IPS DF 19.7 (cell line): ENCODE results near the gene BRD9.

ENCODE experiments used
- DNase-seq: peaks from one replicate; pipeline ENCODE4 v3.0.0-alpha.2; 2013; ENCODE audit warnings: low read depth, low spot score

The BRD9 gene

DNA sequence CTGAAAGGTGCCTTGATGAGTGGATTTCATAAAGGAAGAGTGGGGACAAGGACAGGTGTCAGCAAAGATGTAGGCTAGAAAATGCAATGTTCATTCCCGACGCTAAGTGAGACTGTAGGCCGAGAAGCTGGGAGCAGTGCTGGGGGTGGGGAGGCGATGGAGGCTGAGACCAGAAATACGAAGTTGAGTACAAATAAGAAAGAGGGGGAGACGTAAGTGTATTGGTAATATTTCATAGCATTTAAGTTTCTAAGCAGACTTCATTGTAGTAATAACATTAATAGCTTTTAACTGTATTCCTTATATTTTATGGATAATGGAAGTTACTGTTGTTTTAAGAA, 11.1 kb upstream of the BRD9 start:
- DNase-seq: no peak

DNA sequence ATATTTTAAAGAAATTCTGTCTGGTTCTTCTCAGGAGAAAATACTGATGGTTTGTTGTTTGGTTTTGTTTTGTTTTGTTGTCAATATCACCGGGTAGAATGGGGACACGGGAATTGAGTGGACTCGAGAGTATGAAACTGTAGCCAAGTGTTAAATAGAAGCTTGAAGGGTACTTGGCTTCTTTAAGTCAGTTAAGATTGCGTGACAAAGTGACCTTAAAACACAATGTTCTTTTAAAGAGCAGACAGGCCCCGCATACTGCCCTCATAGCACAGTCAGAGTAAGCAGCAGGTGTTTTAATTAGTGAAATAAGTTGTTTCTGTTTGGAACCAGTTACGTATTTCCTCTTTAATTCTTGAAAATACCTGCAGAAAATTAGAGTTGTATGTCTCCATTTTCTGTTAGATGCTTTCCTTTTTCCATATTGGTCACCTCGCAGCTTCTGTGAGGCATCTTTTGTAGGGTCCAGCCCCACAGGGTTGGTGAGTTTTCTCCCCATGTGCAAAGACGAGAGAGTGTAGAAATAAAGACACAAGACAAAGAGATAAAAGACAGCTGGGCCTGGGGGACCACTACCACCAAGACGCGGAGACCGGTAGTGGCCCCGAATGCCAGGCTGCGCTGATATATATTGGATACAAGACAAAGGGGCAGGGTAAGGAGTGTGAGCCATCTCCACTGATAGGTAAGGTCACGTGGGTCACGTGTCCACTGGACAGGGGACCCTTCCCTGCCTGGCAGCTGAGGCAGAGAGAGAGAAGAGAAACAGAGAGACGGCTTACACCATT, 9.7 kb upstream of the BRD9 start:
- DNase-seq: no peak

DNA sequence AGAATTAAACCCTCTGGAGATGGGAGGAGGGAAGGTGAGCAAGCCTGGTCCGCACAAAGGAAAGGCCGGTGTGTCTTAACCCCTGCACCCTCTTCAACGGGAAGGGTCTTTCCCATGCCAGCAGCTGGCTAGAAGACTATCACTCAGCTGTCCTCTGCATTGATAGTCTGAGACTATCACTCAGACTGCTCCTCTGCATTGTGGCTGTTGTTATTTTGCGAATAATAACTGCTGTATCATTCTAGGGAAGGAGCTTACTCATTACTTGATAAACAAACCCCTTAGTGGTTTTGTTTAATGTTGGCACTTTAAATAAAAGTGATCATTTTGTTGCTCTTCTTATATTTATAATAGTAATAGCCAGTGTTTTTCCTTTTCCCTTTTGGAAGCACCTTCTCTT, 8.2 kb upstream of the BRD9 start:
- DNase-seq: no peak

DNA sequence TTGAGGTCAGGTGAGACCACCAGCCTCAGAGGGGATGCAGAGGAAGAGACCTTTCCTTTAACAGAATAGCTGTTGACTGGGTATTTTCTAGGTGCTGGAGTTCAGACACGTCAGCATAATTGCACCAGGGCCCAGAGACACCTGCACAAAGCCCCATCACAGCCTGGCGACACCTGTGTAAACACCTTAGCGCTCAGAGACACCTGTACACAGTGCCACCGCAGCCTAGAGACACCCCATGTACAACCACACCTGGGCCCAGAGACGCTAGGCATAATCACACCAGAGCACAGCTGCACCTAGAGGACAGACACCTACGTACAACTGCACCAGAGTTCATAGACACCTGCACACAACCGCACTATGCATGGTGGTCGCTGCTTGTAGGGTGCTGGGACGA, 1.1 kb upstream of the BRD9 start:
- no peak for DNase-seq

DNA sequence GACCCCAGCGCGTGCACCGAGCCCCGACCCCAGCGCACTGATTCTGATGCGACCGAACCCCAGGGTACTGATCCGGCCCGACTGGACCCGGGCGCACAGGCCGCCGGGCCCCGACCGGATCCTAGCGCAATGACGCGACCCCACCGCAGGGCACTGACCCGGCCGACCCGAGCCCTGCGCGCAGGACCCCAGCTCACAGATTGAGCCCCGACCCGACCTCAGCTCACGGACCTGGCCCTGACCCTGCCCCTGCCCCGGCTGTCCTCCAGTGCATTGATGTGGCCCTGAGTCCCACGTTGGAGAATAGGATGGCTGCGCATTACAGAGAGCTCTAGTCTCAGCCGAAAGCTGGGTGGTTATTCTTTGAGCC, 521 bp upstream of the BRD9 start:
- DNase-seq: no peak

DNA sequence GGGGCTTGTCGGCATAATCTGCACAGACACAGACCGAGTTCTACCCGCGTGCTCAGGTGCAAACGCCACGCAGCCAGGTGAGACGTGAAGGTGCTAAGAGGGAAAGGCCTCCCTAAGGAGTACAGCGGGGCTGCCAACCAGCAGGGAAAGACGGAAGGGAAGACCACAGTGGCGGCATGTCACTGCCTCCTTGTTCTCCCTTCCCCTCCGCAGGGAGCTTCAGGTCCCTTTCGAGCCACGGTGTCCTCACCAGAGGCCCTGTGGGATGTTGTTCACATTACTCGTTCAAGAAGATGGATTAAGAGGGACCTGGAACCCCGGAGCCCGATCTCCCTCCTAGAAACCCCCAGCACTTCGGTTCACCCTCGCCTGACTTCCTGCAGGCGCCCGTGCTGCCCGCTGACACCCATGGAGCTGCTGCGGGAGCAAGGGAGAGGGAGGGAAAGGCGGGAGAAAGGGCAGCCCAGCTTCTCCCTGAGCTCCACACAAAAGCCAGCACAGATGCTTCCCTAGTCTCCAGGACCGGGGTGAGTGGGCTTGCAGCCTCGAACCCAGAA, 686 bp downstream of the BRD9 start:
- no peak for DNase-seq

DNA sequence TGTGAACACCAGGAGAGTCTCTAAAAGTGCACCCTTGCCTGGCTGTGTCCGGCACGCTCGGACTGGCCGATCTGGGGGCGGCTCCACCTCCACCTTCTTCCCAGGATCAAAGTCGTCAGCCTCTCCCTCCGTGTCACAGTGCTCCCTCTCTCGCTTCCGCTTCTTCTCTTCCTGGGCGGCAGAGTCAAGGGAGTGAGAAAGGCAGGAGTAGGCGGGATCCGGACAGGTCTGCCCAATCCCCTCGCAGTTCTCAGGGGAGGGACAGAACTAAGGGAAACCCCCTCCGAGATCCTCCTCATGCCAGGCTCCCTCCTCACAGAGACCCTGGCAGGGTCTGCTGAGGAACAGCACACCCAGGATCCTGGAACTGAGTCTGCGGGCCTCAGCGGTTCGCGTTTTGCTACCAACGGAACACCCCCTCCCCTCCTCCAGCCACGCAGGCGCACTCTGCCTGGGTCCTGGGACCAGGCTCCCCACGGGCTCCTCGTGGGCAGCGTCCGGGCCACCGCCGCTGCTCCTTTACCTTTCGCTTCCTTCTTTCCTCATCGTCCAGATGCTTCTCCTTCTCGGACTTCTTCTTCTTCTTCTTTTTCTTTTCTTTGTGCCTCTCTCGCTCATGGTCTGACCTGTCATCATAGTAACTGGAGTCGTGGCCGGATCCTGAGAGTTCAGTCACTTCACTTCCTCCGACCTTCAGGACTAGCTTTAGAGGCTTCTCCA, 1.3 kb downstream of the BRD9 start:
- no peak for DNase-seq

DNA sequence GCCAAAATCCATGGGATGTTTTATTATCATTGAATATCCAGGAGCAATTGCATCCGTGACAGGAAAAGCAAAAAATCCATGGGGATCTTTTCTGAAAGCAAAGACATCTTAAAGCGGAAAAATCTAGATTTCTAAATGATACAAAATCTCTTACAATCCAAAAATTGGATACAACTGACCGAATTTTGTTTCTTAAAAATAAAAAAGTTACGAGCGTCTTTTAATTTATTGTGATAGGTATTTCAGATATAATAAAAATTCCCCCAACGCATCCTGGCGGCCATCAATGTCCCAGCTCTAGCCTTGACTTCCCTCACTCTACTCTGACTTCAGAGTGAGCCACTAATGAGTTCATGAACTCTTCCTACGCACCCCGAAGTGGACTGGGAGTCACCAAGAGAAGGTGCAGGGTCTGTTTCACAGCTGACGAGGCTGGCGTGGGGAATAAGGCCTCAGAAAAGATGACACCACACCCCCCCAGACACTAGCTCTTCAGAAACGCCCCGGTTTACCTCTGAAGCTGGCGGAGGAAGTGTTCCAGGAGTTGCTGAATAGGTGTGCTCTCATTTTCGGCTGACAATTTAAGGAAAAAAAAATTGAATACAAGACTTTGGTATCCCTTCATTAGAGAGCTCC, 3.4 kb downstream of the BRD9 start:
- DNase-seq: no peak

DNA sequence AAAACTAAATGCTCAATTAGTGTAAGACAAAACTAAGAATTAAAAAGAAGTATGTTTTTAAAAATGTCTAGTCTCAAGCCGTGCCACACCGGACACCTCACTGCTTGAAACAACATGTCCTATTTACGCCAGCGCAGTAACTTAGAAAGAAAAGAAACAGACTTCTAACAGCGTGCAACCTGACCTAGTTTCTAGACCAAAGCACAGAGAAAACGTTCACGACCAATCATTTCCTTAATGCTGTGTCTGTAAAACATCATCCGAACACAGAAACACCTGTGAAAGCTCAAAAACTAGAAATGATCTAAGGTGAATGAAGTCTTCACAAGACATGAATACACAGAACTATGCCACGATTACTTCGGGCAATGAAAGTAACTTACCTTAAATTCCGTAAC, 4.0 kb downstream of the BRD9 start:
- no peak for DNase-seq

DNA sequence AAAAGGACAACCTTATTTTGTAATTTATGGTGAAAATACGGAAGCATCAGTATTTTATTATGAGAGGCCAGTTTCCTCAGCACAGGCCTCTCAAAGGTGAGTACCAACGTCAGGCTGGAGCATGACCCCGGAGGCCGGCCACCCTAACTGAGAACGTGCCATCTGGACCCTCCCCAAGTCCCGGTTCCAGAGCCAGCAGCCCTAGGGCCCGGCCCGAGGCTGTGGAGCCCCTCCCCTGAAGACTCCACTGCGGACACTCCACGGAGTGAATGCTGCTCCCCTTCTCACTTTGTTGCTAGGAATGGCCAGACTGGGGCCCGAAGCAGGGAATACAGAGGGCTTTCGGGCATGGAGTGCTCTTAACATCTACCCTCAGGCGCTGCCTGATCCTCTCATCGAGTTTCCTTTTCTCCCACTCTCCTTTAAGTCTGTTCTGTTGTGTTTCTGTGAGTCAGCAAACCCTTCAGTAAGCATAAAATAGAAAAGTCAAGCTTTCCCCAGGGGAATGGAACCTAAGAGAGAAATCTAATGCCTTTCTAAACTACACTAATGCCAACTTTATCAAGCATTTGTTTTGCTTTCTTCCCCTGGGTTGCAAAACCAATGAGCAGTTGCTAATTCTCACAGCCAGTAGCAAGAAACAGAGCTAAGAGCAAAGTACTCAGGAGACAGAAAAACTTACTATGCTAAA, 4.5 kb downstream of the BRD9 start:
- DNase-seq: no peak

DNA sequence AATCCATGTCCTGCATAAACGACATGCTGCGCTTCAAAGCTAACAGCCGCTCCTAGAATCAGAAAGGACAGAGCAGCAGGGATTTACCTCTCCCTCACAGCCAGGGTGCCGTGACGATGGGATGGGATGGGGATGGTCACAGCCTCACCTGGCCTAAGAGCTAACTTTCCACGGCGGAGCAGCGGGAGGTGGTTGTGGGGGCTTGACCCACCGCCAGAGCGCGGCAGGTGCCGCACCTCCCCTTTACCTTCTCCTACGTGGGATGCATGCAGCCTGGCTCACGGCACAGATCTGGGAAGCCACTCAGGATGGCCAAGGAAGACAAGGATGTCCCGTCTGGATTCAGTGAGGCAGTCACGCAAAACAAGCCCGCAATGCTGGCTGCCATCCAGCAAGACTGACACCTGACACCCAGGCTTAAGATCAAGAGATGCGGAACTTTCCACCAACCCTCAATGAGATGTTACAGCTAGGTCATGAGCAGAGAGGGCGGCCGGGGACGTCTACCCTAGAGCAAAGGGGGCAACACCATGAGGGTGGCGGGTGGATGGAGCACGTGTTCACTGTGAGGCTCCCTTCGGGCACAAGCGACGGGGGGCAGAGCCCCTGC, 5.8 kb downstream of the BRD9 start:
- DNase-seq: no peak

DNA sequence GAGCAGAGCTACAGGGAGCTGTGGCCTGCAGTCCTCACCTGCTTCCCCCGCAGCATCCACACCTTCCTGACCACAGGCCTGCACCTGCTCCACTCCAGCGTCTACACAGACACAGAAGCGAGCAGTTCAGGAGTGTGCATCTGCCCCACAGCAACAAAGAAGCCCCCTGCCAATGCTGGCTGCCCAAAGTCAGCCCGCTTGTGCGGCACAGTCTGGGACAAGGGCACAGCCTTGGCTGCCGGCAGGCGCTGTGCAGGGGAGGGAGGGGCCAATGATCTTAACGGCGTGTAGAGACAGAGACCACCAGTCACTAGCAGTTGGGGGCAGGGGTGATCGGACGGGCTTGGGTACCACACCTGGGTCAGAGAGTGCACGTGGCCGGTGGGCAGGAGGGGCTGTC, 6.6 kb downstream of the BRD9 start:
- DNase-seq: no peak

DNA sequence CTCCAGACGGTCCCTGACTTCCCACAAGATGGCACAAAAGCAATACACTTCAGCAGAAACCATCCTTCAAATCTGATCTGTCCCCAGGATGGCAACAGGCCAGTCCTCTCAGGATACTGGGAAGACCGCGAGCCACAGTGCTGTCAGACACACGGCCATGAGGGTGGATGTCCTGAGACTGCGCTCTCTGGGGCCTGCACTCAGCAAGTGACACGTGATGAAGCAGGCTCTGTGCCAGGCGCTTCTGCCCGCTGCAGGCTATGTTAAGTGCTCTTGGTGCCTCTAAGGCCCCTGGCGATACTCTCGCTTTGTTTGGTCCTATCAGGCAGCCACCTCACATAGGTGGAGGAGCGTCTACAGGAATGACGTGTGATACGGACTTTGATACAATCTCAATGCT, 7.1 kb downstream of the BRD9 start:
- no peak for DNase-seq

DNA sequence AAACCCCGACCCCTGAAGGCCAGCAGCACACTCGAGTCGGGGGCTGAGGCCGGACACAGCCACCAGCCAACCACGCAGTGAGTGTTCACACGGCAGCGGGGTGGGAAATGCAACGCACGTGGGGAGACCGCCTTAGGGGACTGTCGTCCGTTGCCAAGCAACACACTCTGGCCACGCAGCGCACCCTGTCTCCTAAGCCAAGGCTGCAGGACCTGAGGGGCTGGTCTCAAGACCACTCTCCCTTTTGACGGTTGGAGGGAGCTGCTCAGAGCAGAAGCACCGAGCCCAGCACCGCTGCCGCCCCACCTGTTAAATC, 7.5 kb downstream of the BRD9 start:
- no peak for DNase-seq

DNA sequence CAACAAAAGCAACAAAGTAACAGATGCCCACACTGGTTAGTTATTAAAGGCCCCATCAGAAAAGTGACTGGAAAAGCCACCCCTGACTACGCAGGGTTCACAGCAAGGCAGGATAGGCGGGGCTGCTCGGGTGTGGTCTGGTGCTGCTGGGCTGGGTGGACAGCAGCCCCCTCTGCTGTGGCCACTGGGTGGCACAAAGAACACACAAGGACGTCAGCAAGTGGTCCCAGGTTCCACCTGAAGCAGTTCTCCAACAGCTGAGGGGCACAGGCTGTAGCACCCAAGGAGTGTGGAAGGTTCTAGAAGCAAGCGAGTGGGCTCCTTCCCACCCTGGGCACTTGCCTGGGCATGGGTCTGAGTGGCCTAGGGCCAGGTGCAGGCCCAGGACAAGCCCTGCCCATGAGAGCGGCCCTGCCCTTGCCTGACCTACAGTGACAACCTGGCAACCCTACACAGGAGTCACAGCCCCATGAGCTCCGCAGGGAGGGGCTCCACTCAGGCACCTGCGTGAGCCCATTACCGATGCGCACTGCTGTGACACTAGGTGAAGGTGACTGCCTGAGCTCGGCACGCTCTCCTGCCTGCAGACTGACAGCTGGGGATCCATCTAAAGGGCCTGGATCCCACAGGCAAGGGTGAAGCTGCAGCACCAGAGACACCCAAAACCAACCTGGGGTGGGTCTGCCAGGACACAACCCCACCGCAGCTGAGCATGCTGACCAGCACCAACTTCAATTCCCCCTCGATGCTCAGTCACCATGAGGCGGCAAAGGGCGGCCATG, 8.1 kb downstream of the BRD9 start:
- DNase-seq: no peak

DNA sequence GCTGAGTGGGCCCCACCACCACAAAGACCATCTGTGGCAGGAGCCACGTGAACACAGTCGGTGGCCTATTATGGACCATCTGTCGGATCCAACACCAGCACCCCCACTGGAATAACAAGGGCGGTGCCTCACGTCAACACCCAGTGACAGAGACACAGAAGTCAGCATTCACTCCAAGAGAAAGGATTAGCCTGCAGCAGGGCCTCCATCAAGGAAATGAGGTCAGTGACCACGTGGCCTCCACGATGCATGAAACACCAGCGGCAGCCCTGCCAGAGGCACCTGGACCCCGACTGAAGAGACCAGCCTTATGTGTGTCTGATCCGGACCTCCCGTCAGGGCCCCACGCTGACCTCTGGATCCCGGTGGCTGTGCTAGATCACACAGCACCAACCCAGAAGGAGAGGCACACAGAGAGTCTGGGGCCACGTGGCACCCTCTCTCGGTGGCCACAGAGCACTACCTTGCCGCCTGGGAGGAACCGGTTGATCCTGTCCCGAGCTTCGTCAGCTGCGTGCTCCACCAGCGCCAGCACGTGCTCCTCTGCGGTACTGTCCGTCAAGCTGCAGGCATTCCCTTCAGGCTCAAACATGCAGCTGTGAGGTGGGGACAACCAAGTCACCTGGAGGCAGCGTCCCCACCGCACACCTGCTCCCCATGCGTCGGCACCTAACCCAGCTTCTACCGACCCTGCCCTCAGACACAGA, 9.0 kb downstream of the BRD9 start:
- no peak for DNase-seq

DNA sequence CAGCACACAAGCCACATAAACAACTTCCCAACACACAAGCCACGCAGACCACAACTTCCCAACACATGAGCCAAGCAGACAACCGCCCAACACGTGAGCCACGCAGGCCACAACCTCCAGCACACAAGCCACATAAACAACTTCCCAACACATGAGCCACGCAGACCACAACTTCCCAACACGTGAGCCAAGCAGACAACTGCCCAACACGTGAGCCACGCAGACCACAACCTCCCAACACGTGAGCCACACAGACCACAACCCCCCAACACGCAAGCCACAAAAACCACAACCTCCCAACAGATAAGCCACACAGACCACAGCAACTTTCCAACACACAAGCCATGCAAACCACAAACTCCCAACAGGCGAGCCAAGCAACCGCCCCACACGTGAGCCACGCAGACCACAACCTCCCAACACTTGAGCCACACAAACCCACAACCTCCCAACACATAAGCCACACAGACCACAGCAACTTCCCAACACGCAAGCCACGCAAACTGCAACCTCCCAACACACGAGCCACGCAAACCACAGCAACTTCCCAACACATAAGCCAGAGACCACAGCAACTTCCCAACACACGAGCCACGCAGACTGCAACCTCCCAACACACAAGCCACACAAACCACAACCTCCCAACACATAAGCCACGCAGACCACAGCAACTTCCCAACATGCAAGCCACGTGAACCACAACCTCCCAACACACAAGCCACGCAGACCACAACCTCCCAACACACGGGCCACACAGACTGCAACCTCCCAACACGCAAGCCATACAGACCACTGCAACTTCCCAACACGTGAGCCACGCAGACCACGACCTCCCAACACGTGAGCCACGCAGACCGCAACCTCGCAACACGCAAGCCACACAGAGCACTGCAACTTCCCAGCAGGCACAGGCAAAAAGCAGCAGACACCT, 10.1 kb downstream of the BRD9 start:
- DNase-seq: no peak

DNA sequence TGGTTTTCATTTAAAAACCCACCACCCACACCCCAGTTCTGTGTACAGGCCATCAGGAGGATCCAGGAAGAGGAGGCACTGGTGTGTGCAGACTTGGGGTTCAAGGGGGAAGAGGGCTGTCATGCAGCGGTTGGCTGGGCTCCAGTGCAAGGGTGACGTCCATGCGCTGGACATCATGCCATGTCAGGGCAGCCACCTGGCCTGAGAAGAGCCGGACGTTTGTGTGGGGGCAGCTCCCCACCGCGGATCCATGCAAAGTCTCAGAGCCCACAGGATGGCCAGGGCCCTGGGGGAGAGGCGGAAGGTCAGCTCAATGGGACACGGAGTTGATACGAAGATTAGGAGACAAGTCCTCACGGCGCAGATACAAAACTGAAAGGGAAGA, 11.1 kb downstream of the BRD9 start:
- no peak for DNase-seq

DNA sequence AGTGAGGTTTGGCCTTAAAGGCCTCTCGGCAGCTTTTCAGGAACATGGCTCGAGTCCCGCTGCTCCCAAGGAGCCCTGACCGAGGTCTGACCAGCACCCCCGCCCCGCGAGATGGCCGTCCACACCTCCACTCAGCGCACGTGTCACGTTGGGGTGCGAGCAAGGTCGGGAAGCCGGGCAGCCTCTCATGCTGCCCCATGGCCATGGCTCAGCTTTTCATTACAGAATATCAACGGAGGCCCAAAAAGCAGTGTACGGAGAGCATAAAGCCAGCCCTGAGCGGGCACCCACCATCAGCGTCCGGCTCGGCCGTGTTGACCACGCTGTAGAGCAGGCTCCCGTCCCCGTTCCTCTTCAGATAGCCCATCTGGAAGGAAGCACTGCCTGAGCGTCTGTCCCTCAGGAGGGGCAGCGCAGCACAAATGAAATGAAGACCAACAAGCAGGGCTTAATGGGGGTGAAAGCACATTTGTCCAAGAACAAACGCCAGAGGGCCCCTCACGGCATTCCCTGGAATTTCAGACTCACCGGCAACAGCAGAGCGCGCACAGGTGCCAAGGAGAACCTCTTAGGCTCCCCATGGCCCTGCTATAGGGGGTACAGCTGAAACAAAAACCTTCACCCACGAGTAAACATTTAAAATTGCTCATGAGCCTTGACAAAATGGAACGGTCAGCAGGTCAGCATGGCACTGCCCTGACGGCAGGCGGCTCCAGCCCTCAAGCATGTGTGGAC, 11.6 kb downstream of the BRD9 start:
- no peak for DNase-seq
